Stimulated activated CD4-positive, alpha-beta T cell treated with anti-CD3 and anti-CD28 coated beads, Interleukin-15, amount 100 ng/mL, for 48 hours (primary cell): Measurements from ENCODE around the gene MOB2.

Experiments
- DNase-seq, 2 donors: peaks; one replicate each; pipeline ENCODE4 v3.0.0-alpha.2; 2020; ENCODE audit warnings: low read depth in 2 of 2

Gene MOB2

DNA sequence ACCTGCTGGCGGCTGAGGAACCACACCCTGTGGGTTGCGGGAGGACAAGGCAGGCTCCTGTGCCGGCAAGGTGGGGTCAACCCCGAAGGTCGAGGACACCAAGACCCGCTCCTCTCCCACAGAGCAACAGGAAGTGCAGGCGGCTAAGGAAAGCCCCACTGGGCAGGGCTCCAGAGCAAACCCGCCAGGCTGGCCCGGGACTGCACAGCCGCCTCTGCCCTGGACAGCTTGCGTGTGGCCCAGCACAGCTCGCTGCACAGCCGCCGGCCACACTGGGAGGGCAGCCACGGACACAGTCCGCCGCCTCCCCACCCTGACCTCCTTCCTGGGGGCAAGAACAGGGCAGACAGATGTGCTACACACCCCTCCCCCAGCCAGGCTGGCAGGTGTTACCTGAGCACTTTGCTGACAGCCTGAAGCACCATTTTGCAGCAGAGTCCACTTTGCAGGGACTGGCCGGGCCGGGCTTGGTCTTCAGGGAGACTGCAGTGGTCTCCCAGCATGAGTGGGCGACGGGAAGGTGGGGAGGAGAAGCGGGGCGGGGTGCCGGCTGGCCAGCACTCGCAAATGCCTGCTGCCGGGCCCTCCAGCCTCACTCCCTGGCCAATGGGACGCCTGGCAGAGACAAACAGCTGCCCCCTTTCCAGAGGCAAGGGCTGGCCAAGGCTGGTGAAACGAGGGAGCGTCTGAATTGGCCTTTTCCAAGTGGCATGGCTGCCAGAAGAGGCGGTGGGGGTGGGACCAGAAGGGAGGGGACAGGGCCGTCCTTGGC, at the start of gene MOB2:
Gene MOB2, minus strand, starts transcription at position 726 of the 772 bp plus-strand sequence. Its CDS starts 223 bp downstream, at position 503.
- no peak for DNase-seq

DNA sequence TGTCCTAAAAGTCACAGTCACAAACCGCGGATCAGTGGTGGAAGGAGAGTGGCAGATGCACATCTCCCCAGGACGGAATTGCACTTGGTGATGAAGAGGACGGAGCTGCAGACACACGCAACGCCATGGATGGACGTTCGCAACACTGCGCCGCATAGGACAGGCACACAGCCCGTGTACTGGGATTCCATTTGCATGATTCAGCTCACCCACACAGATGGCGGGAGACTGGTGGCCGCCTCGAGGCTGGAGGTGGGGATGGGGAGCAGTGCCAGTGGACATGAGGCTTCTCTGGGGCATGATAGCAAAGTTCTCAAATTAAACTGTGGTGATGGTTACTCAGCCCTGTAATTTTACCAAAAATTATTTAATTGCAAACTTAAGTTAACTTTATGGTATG, 48.1 kb upstream of the MOB2 start:
- DNase-seq, result no peak

DNA sequence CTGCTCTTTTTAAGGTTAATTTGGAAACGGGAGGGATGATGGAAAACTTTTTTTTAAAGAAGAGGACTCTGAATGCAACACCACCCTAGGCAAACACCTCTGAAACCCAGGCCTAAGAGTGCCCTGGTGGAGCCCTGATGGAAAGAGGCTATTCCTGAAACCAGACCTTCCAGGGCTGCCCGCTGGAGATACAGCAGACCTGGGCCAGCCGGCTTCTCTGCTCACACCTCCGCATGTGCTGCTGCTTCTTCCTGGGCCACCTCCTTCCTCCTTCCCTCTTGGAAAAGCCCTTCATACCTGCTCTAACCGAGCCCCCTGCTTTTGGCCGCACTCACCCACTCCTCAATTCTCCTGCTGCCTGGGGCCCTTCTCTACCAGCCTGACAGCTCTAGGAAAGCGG, 47.6 kb upstream of the MOB2 start:
- DNase-seq, result no peak

DNA sequence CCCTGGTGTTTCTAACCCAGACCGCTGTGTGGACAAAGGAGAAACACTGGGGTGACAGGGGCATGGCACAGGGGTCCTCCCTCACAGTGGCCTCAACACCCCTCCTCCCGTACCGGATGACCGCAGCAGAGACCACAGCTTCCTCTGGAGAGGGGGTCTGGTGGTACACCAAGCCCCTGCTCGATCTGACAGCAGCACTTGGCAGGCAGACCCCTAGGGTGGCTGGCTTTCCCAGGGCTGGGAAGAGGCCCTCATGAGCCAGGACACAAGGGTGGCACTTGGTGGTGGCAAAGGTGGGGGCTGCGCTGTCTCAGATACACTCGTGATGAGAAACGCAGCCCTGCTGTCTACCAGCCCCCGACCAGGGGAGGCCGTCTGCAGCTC, 46.8 kb upstream of the MOB2 start:
- DNase-seq, result no peak

GRCh38 chr11:1532606-1533341, 46.2 kb upstream of the MOB2 start:
- no peak for DNase-seq

GRCh38 chr11:1532014-1532586, 45.5 kb upstream of the MOB2 start:
- no peak for DNase-seq

DNA sequence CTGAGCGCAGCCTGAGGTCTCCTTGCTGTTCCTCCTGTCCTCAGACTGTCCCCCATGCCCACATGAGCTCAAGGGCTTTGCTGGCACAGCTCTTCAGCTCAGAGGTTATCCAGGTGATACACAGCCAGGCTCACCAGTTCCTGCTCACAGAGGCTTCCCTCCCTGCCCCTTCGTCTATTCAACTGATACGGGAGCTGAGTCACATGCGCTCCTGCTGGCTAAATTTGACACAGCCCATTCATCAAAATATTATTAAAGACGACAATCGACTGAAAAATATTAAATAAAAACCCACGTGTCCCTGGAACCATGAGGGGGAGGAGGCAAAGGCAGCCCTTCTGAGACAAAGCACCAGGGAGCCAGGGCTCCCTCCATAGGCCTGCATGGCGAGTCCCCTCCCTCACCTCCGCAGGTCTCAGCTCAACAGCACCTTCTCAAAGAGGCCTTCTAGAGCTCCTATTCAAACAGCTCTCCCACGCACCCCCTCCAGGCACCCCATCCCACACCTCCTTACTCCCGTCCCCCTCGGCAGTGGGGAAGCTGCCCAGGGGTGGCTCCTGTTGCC, 45.0 kb upstream of the MOB2 start:
- DNase-seq, result no peak

DNA sequence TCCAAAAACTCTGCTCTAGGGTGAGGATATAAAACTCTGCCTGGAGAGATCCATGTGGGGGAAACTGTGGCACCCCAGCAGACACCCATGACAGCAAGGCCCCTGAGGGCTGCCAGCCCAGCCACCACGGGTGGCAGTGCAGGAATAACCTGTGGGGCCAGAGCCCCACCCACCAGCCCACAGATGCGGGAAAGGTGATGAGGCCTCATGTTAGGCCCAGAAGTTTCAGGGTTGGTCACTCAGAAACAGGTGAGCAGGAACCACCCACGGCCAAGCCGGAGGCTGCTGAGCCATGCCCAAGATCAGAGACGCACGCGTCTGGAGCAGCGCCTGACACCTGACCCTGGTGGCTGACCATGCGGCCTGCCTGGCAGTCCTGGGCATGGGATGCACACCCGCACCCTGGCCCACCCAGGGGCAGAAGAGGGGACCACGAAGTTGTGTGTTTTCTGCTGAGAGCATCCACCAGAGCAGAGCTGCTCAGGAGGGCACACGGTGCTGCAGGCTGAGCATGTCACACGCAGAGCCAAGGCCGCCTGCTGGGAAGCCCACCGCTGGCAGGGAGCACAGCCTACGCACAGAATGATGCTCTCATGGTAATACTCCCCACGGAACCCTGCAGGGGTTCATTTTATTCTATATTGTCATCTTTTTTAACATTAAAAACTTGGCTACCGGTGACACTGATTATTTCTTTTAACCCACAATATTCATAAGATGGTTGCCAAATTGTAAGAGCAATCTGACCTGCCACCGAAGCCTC, 44.3 kb upstream of the MOB2 start:
- DNase-seq, result no peak

- no peak for DNase-seq
Observed at GRCh38 chr11:1529774-1530173, 43.2 kb upstream of the MOB2 start.

DNA sequence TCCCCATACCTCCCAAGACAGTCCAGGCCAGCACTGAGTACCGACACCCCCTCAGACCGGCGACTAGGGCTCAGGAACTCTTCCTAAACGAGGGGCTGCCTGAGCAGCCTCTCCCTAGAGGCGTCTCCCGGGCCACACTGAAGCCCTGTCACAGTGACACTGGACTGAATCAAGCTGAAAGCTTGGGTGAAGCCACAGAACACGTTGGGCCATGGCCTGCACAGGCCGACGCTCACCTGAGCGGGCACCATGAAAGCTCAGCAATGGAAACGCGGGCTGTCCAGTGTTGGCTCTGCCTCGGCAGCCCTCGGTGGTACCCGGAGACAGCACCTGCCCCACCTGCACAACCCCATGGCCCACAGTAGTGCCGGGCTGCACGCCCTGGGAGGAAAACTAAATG, 42.7 kb upstream of the MOB2 start:
- no peak for DNase-seq

DNA sequence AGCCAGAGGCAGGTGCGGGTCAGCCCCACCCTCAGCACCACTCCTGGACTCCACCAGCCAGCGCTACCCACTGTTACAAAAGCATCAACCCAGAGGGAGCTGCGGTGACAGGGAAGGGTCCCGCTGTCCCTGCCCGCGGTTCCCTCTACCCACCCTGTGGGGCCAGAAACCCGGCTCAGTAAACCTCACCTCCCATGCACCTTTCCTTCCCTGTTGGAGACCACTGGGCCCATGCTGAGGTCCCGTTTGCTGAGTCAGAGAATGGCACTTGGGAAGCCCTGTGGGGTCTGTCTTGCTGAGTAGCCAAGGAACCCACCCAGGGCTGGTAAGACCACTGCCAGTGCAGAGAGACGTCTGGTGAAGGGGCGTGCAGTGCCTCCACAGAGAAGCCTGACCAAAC, 42.1 kb upstream of the MOB2 start:
- no peak for DNase-seq

DNA sequence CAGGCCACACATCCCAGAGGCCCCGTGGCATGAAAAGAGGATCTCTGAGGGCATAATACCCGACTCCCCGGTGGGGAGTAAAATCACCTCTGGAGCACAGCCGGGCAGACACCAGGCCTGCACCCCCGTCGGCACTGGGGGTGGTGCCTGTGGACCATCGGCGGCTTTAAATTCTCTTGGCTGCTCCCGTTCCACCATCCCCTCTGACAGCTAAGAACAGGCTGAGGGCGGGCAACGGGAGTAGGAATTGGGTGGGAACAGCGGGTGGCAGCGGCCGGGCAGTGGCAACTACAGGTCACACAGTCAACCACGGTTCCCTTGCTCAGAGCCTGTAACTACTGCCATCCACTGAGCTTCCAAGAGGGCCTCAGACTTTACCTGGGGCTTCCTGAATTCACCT, 40.2 kb upstream of the MOB2 start:
- no peak for DNase-seq

DNA sequence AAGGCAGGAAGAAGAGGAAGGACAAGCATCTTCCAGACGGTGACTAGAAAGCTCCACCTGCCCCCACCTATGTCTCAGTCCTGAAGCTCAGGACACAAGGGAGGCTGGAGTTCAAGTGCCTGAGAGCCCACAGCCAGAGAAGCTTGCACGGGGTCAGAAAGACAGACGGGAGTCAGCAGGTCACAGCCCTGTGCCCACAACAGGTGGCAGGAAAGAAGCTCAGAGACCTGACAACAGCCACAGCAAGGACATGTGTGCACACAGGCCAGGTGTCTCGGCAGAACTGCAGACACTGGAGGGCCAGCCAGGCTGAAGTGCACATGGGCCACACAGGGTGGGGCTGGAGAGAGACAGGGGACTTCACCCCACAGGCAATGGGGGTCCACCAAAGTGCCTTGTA, 37.2 kb upstream of the MOB2 start:
- DNase-seq, result no peak

DNA sequence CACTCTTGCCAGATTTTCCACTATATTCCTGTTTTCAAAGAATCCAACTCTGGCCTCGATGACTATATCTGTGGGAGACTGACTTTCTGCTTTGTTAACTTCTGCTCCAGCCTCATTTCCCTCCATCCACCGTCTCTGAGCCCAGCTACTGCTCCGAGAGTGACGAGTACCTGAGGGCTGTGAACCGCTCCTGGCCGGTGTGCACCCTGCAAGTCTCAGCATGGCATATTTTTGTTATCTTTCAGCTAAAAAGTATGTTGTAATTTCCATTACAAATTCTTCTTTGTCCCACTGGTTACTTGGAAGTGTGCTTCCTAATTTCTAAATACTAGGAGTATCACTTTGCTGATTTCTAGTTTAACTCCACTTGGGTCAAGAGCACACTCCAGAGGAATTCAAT, 36.5 kb upstream of the MOB2 start:
- no peak for DNase-seq

- no peak for DNase-seq
Observed at GRCh38 chr11:1522081-1522424, 35.5 kb upstream of the MOB2 start.

DNA sequence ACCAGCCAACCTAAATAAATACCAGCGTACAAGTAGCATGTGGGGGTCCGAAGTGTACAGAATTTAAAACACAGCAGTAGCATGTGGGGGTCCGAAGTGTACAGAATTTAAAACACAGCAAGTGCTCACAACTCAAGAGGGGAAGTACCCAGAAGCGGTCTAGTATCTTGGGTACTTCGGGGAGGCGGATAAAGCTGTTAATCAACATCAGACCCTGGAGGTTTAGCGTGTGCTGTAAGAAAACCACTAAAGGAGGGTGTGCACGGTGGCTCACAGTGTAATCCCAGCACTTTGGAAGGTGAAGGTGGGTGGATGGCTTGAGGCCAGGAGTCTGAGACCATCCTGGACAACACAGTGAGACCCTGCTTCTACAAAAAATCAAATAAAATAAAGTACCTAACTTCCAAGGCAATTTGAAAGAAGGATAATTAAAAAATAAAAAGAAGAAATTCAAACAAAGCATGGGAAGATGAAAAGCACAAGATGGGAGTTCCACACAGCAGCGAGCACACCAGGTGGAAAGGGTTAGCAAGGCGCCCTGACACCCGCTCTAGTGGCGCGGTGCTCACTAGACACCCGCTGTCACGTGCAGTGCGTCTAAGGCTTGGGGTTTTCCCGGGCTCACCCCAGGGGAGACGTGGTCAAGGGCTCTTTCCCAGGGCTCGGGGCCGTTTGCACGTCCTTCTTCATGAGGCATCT, 35.0 kb upstream of the MOB2 start:
- DNase-seq, result no peak

GRCh38 chr11:1520663-1521267, 34.2 kb upstream of the MOB2 start:
- no peak for DNase-seq

DNA sequence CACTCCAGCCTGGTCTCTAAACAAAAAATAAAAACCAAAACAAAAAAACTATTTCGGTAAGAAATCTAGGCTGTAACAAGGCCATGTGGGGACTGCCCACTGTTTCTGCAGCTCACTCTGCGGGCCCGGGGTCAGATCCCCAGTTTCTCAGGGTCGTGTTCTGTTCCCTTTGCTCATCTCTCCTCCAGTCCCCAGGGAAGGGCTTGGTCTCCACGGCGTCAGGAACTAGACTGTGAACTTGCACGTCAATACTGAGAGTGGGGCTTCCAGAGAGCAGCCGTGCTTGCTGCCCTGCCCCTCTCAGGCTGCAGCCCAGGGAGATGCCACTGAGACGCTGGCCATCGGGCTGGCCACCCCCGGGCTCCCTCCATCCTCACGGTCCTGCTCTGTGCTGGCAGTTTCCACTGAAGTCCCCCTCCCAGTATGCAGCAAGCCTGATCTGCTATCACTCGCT, 33.7 kb upstream of the MOB2 start:
- DNase-seq, result no peak

DNA sequence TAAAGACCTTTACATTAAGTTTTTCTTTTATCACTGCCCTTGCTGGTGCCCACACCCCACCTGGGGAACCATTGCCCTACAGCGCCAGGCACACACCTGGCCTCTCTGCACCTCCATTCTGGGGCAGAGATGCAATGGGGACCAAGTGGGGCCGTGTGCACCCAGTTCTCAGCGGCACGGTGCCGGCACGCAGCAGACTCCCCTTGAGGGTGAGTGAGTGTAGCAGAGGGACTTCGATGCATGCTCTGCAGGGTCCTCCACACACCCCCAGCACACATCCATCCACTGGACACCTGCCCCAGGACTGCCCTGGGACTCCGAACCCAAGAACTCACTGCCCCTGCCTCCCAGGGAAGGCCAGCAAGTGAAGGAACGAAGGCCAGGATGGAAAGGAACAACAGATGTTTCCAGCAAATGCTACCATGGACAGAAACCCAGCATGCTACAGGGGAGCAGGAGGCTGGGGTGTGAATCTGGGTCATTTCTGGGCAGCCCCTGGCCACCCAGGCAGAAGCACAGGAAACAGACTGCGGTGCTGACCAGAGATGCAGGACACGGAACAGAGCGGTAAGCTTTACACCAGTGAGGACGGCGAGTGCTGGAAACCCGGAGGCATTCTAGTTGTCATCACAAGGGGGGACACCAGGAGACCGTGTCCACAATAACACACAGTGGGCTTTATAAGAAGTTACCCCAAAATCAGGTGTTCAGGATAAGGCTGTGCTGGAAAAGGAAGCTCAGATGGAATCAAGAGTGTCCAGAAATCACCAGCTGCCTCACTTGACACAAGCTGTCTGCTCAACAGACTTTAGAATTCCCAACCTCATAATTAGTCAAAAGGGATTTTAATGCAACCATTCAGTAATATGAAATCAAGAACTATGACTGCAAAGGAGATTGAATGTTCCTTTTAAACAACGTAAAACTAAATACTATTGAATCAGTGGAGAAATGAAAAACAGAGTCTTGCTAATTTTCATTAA, 32.7 kb upstream of the MOB2 start:
- no peak for DNase-seq

- DNase-seq, result no peak
Observed at GRCh38 chr11:1518301-1518700, 31.7 kb upstream of the MOB2 start.
